GM21825 (cell line): ENCODE results near the gene PHF21A.
A peak's percentile ranks its signal among the peaks of the same experiment; 100 is the strongest.

Source experiments
- ATAC-seq: cut with Tn5 transposase; IDR thresholded peaks from one replicate; pipeline ENCODE4 v1.9.1; 2021; ENCODE audit warnings: mild to moderate bottlenecking, moderate library complexity; ENCODE audit not compliant: unreplicated experiment

The PHF21A gene

DNA sequence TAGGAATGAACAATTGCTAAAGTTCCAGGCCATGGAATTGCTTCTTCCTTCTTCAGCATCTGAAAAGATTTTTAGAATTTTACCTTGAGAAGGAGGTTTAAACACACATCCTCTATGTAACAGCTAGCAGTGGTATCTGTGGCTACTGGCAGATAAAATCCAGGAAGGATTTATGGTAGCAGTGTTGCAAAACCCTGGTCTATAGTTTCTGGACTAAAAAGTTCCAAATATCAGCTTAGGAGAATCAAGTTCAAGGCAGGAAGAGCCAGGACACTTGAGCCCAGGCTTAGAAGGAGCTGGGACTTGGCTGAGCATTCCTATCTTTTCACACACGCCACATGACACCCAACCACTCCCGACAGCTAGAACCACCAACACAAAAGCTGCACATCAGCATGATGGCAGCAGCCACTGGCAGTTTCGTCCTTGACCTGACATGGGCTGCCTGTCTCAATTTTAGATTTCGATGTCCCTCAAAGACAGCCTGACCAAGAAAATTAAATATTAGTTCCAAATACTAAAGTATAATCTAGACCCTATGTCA is 184.7 kb downstream of the PHF21A start:
- ATAC-seq: no peak

DNA sequence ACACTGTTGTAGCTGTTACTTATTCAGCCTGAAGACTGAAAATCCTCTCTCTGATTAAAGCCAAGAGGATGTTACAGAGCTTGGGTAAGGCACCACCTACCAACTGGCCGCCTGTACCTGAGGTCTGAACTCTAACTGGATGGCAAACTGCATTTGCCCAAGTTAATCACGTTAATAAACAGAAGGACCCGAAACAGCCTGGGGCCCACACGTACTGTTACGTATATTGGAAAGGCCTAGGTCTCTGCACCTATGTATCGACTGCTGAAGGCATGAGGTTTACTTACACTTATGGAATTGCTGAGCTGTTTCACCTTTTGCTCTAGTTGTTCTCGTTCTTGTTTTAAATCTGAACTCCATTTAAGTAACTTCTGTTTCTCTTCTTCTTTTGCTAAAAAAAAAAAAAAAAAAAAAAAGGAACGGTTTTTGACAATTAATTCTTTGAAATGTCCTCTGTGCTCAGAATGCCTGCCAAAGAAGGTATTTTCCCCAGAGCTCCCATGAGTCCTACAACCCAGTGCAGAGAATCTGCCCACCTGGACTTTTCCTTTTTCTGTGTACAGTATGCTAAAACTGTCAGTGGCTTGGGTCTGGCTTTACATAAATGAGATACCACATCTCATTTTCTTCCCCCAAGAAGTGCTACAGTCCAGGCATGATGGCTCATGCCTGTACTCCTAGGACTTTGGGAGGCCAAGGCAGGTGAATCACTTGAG is 185.7 kb downstream of the PHF21A start:
- no peak for ATAC-seq

DNA sequence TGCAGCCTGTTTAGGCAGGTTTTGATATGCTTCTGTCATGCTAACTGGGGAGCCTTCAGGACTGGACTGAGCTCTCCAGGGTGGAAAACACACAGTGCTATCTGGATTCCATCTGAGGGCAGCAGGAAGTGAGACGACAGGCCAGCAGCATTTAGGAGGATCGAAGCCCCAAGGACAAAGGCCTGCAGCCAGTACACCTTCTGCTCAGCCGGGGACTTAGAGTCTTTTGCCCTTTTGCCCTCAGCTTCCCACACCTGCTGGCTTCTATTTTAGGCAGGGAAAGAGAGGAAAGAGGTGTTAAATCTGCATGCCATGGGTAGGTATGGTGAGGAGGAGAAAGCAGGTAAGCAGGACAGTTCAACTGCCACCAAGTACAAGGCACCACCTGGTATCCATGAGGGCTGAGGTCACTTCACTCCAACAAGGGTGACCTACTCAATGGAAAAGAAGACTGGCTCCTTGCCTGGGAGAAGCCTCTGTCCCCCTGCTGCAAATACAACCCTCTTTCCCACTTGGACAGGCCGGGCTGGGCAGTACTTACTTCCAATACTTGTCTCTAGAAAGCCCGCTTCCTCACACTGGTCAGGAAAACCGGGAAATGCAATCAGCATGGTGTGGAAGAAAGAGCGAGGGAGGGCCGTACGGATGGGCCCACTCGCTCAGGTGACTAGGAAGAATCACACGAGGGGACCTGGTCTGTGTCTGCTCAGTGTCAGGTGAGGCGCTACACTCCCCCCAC is 186.5 kb downstream of the PHF21A start:
- ATAC-seq: no peak

DNA sequence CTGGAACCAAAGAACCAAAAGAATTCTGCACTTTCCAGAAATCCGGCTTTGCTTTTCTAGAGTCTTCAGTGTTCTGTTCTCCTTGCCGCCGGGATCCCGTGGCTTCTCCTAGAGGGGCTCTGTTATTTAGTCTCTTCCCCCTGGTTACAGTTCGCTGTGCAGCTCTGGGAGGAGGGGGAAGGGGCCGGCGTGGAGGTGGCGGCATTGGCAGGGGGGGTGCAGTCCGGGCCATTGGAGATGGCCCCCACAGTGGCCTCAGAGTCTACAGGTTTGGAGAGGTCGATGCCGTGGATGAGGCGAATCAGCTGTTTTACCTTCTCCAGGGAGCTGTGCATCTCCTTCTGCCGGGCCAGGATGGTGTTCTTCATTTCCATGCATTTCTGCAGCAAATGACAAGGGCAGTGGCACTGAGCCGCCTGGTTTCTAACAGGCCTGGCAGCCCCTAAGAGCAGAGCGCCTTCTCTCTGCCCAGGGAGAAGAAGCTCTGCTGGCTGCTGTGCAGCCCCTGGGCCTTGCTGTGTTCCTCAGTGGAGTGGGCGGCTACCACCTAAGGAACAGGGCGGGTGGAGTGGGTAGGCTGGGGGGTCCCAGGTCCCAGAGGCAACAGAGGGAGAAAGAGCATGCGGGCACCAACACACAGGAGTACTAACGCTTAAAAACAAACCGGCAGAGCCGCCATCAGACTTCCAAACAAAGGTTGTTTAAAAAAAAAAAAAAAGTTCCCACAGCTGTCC is 187.2 kb downstream of the PHF21A start:
- ATAC-seq: no peak

DNA sequence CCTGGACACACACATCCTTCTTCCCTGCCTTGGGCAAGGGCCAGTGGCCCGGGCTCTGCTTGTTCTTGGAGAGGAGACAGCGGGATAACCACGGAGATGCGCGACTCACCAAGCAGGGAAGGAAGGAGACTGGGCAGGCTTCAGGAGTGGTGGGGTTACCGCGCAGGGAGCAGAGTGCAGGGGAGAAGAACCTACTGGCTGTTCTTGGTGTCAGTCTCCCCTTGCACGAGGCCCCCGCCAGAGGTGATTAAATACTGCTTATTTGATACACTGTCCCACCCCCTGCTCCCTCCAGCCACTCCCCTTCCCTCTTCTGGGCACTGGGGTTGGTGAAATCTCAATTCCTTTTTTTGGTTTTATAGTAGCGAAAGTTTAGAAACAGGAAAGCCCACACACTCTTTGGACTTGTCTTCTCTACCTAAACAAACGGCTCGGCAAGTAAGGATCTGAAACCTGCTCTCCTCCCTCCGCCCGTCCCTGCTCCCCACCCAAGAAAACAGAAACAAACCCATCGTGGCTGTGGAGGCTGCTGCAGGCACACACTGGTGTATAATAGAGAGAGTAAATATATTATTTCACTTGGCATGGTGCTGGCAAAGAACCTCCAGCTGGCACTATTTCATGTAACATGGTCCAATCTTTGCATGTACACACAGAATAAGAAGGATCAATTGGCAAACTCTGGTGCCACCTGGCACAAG is 188.0 kb downstream of the PHF21A start:
- no peak for ATAC-seq

DNA sequence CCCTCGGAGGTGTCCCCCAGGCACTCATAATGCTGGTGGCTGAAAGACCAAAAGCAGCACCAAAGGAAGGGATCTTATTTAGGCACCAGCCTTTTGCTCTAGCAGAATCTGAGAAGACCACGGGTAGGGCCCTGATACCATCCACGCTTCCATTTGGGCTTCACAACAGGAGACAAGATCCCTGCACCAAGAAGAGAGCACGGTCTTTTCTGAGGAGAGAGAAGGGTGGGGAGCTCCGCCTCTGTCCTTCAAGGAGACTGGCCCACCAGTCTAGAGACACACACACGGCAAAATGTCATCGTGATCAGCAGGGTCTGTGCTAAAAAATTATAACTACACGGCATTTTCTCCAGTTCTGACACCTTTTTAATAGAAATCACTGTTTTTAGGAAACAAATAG is 189.0 kb downstream of the PHF21A start:
- no peak for ATAC-seq

DNA sequence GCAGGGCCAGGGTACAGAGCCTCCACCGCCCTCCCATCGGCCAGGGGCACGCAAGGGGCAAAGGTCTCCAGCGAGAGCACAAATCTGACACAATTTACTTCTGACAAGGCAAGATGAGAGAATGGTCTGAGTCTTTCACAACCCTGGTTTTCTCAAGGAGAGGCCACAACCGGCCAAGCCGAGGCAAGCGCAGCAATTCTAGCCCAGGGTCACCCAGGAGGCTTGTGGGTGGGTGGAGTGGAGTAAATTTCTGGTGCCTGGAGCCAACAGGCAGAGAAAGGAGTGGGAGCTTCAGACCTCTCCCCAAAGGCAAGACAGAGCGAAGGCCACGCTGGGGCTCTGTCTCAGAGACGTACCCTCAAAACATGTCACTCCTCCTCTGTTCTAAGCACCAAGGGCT is 189.5 kb downstream of the PHF21A start:
- no peak for ATAC-seq

DNA sequence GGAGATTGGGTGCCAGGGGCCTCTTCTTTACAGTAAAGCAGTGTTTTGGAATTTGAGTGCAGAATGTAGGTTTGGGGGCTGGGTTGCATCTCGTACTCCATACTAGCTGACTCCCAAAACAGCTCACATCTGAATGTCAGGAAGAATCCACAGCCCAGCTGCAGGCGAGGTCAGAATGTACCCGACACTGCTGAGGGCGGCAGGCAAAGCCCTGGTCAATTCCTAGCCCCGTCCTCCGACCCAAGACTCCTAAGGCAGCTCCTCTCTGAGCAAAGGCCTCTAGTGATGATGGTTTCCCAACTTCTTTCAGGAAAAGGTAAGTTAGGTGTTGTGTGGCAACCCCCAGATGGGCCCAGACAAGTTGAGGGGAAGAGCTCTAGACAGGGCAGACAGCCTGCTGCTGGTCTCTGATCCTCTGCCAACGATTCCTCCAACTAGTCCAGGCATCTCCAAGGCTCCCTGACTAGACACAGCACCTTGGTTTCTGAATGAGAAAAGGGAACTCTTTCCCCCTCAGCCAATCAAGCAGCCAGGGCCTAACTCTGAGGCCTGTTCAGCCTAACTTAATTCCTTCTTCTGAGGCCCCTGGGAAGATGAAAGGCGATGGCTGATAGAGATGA is 190.2 kb downstream of the PHF21A start:
- no peak for ATAC-seq

DNA sequence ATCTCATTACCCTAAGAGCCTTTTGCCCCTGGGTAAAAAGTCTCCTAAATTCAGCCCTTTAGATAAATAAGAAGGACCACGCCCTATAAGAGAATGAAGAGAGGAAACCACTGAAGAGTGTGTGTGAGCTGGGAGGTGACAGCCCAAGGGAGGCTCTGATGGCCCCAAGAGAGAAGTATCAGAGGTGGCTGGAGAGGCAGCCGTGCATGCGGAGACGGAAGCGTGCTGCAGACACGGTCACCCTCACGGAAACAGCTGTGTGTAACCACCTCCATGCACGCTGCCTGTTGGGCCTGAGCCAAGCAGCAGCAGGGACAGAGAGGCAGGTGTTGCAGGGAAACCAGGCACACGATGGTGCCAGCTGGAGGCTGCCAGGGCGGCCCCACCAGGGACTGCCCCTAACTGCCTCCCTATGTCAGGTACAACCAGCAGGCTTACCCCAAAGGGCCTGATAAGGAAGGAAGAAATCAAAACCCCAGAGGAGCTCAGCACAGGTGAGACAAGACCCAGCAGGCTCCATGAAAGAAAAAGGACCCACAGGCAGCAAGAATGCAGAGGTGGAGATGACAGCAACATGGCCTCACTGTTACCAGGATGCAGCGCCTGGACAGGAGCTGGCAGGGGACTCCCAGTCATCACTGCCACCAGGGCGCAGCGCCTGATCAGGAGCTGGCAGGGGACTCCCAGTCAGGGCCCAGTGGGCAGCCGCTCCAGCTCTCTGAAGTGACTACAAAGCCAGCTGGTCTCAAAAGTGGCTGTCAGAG is 191.0 kb downstream of the PHF21A start:
- peak; percentile 86 for ATAC-seq

DNA sequence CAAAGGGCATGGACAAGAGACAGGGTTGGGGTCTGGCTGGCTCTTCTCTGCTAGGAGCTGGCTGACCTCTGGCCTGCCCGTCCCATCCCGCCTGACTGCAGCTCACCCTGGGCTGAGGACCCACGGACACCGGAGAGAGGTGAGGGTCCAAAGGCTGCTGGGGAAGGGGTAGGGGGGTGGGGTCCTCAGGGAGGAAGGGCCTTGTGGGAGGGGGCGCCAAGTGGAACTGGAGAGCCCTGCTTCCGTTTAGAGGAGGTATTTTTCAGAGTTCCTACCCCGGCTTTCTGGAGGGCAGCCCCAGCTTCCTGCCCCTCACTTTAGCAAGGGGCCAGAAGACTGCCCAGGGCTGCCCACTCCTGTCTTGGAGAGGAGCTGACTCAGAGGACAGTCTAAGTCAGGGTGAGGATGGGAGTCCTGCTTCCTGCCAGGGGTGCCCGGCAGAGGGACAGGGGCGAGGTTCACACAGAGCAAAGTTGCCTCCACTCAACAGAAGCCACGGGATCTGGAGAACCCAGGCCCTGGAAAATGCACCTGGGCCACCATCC is 191.7 kb downstream of the PHF21A start:
- no peak for ATAC-seq

DNA sequence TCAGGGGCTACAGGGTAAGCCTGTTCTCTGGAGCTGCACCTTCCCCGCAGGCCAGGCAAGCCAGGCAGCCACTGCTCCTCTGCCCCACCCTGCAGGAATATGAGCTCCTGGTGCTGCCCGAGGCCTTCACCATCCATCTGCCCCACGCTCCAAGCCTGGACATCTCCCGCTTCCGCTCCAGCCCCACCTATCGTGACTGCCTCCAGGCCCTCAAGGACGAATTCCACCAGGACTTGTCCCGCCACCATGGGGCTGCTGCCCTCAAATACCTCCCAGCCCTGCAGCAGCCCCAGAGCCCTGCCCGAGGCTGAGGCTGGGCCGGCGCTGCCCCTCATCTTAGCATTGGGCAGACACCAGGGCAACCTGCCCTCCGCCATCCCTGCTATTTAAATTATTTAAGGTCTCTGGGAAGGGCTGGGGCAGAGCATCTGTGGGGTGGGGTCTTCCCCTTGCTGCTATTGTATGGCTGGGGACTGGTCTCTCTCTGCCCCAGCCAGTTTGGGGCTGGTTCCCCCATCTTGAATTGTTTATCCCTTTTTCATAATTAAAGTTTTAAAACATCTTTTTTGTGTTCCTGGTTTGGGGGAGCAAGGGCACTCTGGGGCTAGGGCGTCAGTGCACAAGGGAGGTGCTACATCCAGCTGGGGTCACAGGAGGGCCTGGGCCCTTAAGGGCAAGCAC is 192.6 kb downstream of the PHF21A start:
- ATAC-seq: no peak

DNA sequence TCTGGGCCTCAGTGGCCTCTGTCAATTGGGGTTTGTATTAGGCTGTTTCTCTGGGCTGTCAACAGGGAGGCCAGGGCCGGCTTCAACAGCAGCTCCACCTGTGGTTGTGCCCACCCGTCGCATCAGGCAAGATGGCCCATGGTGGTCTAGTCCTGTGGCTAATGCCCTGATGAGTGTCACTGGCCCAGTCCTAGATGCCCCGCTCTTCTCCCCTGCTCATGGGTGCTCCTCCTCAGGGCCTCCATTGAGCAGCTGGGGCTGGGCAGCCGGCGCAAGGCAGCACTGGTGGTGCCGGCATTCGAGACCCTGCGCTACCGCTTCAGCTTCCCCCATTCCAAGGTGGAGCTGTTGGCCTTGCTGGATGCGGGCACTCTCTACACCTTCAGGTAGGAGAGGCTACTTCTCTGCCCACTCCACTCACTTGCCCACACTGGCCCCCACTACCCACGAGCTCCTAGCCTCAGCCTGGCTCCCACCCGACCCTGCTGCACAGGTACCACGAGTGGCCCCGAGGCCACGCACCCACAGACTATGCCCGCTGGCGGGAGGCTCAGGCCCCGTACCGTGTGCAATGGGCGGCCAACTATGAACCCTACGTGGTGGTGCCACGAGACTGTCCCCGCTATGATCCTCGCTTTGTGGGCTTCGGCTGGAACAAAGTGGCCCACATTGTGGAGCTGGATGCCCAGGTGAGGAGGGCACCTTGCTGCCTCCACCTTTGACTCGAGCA is 193.4 kb downstream of the PHF21A start:
- ATAC-seq: no peak

DNA sequence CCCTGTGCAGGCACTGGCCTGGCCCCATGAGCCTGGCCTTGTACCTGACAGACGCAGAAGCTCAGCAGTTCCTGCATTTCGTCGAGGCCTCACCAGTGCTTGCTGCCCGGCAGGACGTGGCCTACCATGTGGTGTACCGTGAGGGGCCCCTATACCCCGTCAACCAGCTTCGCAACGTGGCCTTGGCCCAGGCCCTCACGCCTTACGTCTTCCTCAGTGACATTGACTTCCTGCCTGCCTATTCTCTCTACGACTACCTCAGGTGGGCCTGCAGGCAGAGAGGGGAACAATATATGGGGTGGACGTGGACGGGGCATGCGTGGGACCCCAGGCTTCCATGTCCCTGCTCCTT is 193.9 kb downstream of the PHF21A start:
- ATAC-seq: no peak

GRCh38 chr11:45926536-45927331 is 194.5 kb downstream of the PHF21A start:
- no peak for ATAC-seq

GRCh38 chr11:45926001-45926401 is 195.3 kb downstream of the PHF21A start:
- no peak for ATAC-seq

- no peak for ATAC-seq
Observed at GRCh38 chr11:45925550-45925949, 195.7 kb downstream of the PHF21A start.

DNA sequence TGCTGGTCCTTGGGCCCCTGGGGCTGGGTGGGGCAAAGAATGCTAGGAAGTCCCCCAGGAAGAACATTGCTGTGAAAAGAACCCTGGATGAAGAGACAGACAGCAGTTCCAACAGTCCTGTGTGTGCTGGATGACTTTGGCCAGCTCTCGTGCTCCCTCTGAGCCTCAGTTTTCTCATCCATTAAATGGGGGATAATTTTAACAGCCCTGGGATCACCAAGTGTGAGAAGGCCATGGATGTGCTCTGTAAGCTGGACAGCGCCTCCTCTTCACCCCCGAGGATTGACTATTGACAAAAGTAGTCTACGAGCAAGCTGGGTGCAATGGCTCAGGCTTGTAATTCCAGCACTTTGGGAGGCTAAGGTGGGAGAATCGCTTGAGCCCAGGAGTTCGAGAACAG is 196.3 kb downstream of the PHF21A start:
- ATAC-seq: no peak
